HepG2 (cell line): ENCODE data around the gene PHLDB1. TPM values are rescaled to one million over a fixed set of nuclear protein-coding genes. Genes with fewer than 3 reads are reported as not detected.
A peak's percentile ranks its signal among the peaks of the same experiment; 100 is the strongest.

Source experiments
- ATAC-seq: fragments of 200-7000 bp; cut with Tn5 transposase; 3 replicates; pipeline ENCODE4 v1.9.1; 2020; ENCODE audit warnings: mild to moderate bottlenecking, moderate library complexity
- BruUV-seq: library from RNA; stranded (reverse); fragments of 400-500 nt; replicated peaks from 2 replicates; lab custom pipeline; 2021; lab: Mats Ljungman, UMichigan
- CTCF ChIA-PET: fragments of 300-600 bp; formaldehyde crosslinking; extraction: SDS; loops from one replicate; lab custom pipeline; 2021; ENCODE audit warnings: low total read pairs, inconsistent platforms, low intra/inter-chr PET ratio; lab: Yijun Ruan, JAX
- POLR2A ChIA-PET: fragments of 350-600 bp; sonication (Branson Sonifier 250); formaldehyde crosslinking; loops from one replicate; lab custom pipeline; 2020; ENCODE audit warnings: antibody characterized with exemption, inconsistent platforms; lab: Yijun Ruan, JAX
- DNase-seq: peaks from one replicate; pipeline ENCODE4 v3.0.0-alpha.2; 2015; ENCODE audit warnings: low spot score
- FAIRE-seq: peaks from 3 replicates; lab custom pipeline; 2011; peaks lifted over from hg19 to GRCh38; lab: Jason Lieb, UNC
- H2AFZ ChIP-seq: one replicate; pipeline ENCODE4 v1.6.1; 2011; ENCODE audit warnings: low read length, inconsistent platforms
- H3K27ac ChIP-seq: fragments of 300-600 bp; 3 replicates; pipeline ENCODE4 v1.8.0; 2011; ENCODE audit warnings: mixed run types, mild to moderate bottlenecking, mixed read lengths, low read length, inconsistent platforms; ENCODE audit not compliant: insufficient read depth; ENCODE audit errors: extremely low read length
- H3K27me3 ChIP-seq, 2 experiments: fragments of 200-600 bp in 1 of 2; 2 replicates in 1 of 2; 3 replicates in 1 of 2; pipeline versions ENCODE4 v1.6.0 to v1.8.0; 2011; ENCODE audit warnings: low read length in 2 of 2, mild to moderate bottlenecking in 2 of 2, moderate library complexity in 2 of 2, inconsistent platforms in 1 of 2; ENCODE audit not compliant: insufficient read depth in 2 of 2, control insufficient read depth in 1 of 2
- H3K36me3 ChIP-seq, 2 experiments: fragments of 200-600 bp in 1 of 2; replicated peaks in 1 of 2; 2 replicates in 1 of 2; 3 replicates in 1 of 2; pipeline versions ENCODE4 v1.5.1 to v1.8.0; 2011; ENCODE audit warnings: low read length in 2 of 2, inconsistent platforms in 1 of 2; ENCODE audit not compliant: insufficient read depth in 2 of 2, control insufficient read depth in 1 of 2
- H3K4me1 ChIP-seq: 2 replicates; pipeline ENCODE4 v1.5.1; 2012; ENCODE audit warnings: low read length, inconsistent platforms; ENCODE audit not compliant: insufficient read depth
- H3K4me2 ChIP-seq: 2 replicates; pipeline ENCODE4 v1.6.0; 2011; ENCODE audit warnings: low read depth, low read length, inconsistent platforms
- H3K4me3 ChIP-seq, 3 experiments: fragments of 200-600 bp in 1 of 3; sonication (generic), shearing (Covaris generic) in 1 of 3; replicated peaks in 1 of 3; 2 replicates each; pipeline ENCODE4 v1.5.1; 2011 to 2016; ENCODE audit warnings: low read length in 3 of 3, inconsistent platforms in 2 of 3, low read depth in 2 of 3, mild to moderate bottlenecking in 2 of 3, control low read depth in 1 of 3, mixed read lengths in 1 of 3; ENCODE audit not compliant: insufficient read depth in 1 of 3
- H3K79me2 ChIP-seq: one replicate; pipeline ENCODE4 v1.6.1; 2011; ENCODE audit warnings: low read length, inconsistent platforms; ENCODE audit not compliant: insufficient read depth
- H3K9ac ChIP-seq: 2 replicates; pipeline ENCODE4 v1.6.0; 2011; ENCODE audit warnings: mild to moderate bottlenecking, low read depth, low read length, inconsistent platforms; ENCODE audit not compliant: insufficient read depth
- H3K9me3 ChIP-seq: 2 replicates; pipeline ENCODE4 v1.5.1; 2012; ENCODE audit warnings: mild to moderate bottlenecking, low read length
- H4K20me1 ChIP-seq: 2 replicates; pipeline ENCODE4 v1.6.0; 2011; ENCODE audit warnings: inconsistent platforms, mild to moderate bottlenecking, low read length, moderate library complexity; ENCODE audit not compliant: insufficient read depth
- AGO1 ChIP-seq: fragments of 200-400 bp; formaldehyde crosslinking; IDR thresholded peaks from 2 replicates; pipeline ENCODE4 v1.6.1; 2017; ENCODE audit warnings: mild to moderate bottlenecking, low read depth, low read length, moderate library complexity; ENCODE audit not compliant: poor library complexity, severe bottlenecking
- RBFOX2 ChIP-seq: fragments of 200-400 bp; formaldehyde crosslinking; IDR thresholded peaks from 2 replicates; pipeline ENCODE4 v1.6.1; 2017; ENCODE audit warnings: low read depth, mild to moderate bottlenecking, low read length
- RFX1 ChIP-seq: fragments of 450-650 bp; IDR thresholded peaks from 2 replicates; pipeline ENCODE4 v1.6.1; 2017
- TMF1 ChIP-seq: sonication (generic); formaldehyde crosslinking; IDR thresholded peaks from 2 replicates; pipeline ENCODE4 v1.8.1; 2022; ENCODE audit warnings: low read depth, missing genetic modification reagents
- WGBS: methylation state at CpG from one replicate; pipeline ENCODE4 v1.1.6; 2017; ENCODE audit warnings: low lambda C conversion rate; 5-methylcytosine and 5-hydroxymethylcytosine counted together
- in situ Hi-C: cut with HindIII; loops from 2 replicates; pipeline ENCODE4 v1.10.0; 2017; ENCODE audit warnings: low pct_unique_long_range_greater_than_20kb; ENCODE audit not compliant: extremely low pct_ligation_motif_present
- intact Hi-C: fragments of 100-400 bp; cut with micrococcal nuclease; formaldehyde crosslinking; loops from one replicate; pipeline ENCODE4 v1.10.0; 2022; ENCODE audit not compliant: unreplicated experiment
- polyA plus RNA-seq, 8 experiments: library from polyadenylated mRNA; depleted of rRNA in 3 of 8; stranded (reverse) in 7 of 8; unstranded in 1 of 8; fragments of >200 nt; fragmentation: Illumina TruSeq in 4 of 8; extraction: Trizol in 4 of 8; gene quantifications; 2 replicates each; pipeline versions ENCODE4 v1.2.1 to v1.2.3, GENCODE V29; 2011 to 2016; ENCODE audit warnings: low read depth in 4 of 8, missing spikeins in 1 of 8, mixed read lengths in 1 of 8; ENCODE audit not compliant: insufficient read depth in 1 of 8
- total RNA-seq, 5 experiments: library from RNA; depleted of rRNA; stranded (reverse); fragments of >200 nt; fragmentation: Illumina TruSeq; extraction: Trizol; gene quantifications; 2 replicates each; pipeline ENCODE4 v1.2.3, GENCODE V29; 2016; ENCODE audit warnings: low read depth in 1 of 5
- TF ChIP-seq, protein P1 (sequence below): sonication (generic); formaldehyde crosslinking; IDR thresholded peaks from 2 replicates; pipeline ENCODE4 v1.8.1; 2023; ENCODE audit warnings: mild to moderate bottlenecking, missing genetic modification reagents

The PHLDB1 gene
- total and polyA plus RNA-seq, 2 of the 13 experiments (the other 11 are each of a cell fraction or from before 2014, with no cell fraction given): 13.8 to 14.2 TPM

DNA sequence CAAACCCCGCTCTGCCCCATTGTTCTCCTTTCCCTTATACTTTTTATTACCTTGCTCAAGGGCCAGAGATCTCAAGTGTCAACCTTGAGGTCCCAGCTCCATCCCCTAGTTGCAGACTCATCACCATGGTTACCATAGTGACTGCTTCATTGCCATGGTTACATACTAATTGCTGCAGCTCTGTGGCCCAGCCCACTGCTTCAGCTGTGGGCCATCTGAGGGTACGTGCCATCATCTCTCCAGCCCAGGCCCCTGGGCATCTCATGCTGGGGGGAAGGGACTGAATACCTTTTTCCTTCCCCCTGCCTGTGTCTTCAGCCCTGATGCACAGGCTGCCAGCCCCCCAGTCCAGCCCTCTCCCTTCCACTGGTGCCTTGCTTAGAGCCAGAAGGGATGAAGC lies 49.8 kb downstream of the PHLDB1 start:
- CTCF ChIA-PET: interaction anchor here (3.3 kb wide), 1 partner anchor 62 kb away, joined by 23 read pairs; no protein-coding TSS in a partner anchor
- POLR2A ChIA-PET: interaction anchor here (1.0 to 1.9 kb wide), 2 partner anchors 17 to 37 kb away, joined by 4 to 6 read pairs; no protein-coding TSS in a partner anchor
- no peaks in the 10 kb centered on the region for H3K27me3 ChIP-seq

DNA sequence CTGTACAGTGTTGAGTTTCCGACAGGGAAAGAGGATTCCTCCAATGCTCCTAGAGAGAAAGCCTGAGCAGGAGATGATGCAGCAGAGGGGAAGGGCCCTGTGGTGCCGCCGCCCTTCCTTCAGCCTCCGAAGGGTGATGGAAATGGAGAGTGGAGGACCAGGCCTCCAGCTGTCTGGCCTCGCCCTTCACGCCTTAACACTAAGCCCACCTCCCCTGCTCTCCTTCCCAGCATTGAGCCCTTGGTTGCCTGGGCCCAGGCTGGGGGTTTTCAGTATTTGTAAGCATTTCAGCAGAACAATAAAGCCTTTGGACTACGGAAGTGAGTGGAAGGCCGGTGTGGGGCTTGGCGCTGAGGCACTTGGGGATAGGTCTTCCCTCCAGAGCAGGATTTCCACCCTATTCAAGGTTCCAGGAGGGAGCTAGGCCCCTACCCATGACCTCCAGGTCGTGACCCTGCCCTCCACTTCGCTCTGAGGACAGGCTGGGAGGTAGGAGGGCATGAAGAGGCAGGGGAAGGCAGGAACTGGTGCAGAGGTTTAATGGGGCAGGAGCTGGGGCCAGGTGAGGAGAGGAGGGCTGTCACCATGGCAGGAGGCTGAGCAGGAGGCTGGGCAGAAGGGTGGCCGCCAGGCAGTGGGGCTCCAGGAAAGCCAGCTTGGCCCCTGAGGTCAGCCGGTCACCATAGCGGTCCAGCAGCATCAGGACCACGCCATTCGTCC lies 50.5 kb downstream of the PHLDB1 start:
- Histone ChIP-seq H3K9me3 (no peaks in the 10 kb centered on the region), H3K27me3 (no peaks in the 10 kb centered on the region), H3K36me3 (peaks cover 3 to 7% of the 10 kb centered on the region in 2 experiments; a peak in 4 of 5 replicates), H3K4me2 (no peak overlapping the region), H3K4me3 (no peak overlapping the region), H4K20me1 (no peaks in the 10 kb centered on the region), H3K4me1 (peaks cover 35% of the 10 kb centered on the region), H3K79me2 (no peaks in the 10 kb centered on the region), H3K27ac (no peak overlapping the region), H2AFZ (no peak overlapping the region), H3K9ac (no peak overlapping the region)
- FAIRE-seq: no peak
- BruUV-seq: no TSS peak
- intact Hi-C loops (loop anchor here (2.0 to 5.0 kb wide), 2 partner anchors 36 to 51 kb away; partner anchors contain the start of gene PHLDB1), in situ Hi-C loops (no loop called here)
- POLR2A ChIA-PET: interaction anchor here (1.0 to 2.9 kb wide), 3 partner anchors 16 to 37 kb away, joined by 4 to 12 read pairs (median 6); no protein-coding TSS in a partner anchor
- TF ChIP-seq AGO1 (peak; percentile 61), RBFOX2 (0 out of 2 replicates have a peak, but pooled peaks have one; percentile 23)
- TF ChIP-seq, protein P1, sequence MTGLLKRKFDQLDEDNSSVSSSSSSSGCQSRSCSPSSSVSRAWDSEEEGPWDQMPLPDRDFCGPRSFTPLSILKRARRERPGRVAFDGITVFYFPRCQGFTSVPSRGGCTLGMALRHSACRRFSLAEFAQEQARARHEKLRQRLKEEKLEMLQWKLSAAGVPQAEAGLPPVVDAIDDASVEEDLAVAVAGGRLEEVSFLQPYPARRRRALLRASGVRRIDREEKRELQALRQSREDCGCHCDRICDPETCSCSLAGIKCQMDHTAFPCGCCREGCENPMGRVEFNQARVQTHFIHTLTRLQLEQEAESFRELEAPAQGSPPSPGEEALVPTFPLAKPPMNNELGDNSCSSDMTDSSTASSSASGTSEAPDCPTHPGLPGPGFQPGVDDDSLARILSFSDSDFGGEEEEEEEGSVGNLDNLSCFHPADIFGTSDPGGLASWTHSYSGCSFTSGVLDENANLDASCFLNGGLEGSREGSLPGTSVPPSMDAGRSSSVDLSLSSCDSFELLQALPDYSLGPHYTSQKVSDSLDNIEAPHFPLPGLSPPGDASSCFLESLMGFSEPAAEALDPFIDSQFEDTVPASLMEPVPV: no peak
- ATAC-seq: no peak
- DNase-seq: no peak
- 81% methylated on average over 8 of the region's 16 CpGs for WGBS
- CTCF ChIA-PET: interaction anchor here (3.3 to 3.6 kb wide), 2 partner anchors 32 to 63 kb away, joined by 23 to 49 read pairs; no protein-coding TSS in a partner anchor

More for the DNA sequence above, 49.8 kb downstream of the PHLDB1 start:
- Histone ChIP-seq H3K4me2 (no peak overlapping the region), H3K4me3 (no peak overlapping the region), H3K9me3 (no peaks in the 10 kb centered on the region), H2AFZ (no peak overlapping the region)
- intact Hi-C loops (loop anchor here (5.0 kb wide), 1 partner anchor 35 kb away; no protein-coding TSS in a partner anchor), in situ Hi-C loops (no loop called here)
- TF ChIP-seq RFX1: peak; percentile 53; the same call in 1 of the 2 replicates
- TF ChIP-seq TMF1 (CRISPR knock-in tag): no peak
- TF ChIP-seq, all 625 proteins: peak for 1
- Histone ChIP-seq H3K9ac (no peak overlapping the region), H3K36me3 (peaks cover 5 to 7% of the 10 kb centered on the region in 2 experiments; a peak in 4 of 5 replicates), H4K20me1 (no peaks in the 10 kb centered on the region), H3K27ac (no peak overlapping the region), H3K4me1 (peaks cover 35% of the 10 kb centered on the region), H3K79me2 (no peaks in the 10 kb centered on the region)
- DNase-seq (no peak), FAIRE-seq (no peak), ATAC-seq (no peak)
- WGBS: 98% methylated on average over 2 of the region's 2 CpGs
- no TSS peak for BruUV-seq
